Endodermal cell (in vitro differentiated cells): ENCODE measurements around the gene PPP2R2B. TPM values are rescaled to one million over a fixed set of nuclear protein-coding genes. Genes with fewer than 3 reads are reported as not detected.
A peak's percentile ranks its signal among the peaks of the same experiment; 100 is the strongest.
"Not testable (repeated sequence)": the region's sequence is repeated elsewhere in the genome, so short reads cannot be mapped to it uniquely, and the experiment has no call there.

ENCODE experiments used
- DNase-seq: peaks from one replicate; pipeline ENCODE4 v3.0.0-alpha.2; 2017
- H3K27ac ChIP-seq: 2 replicates; pipeline ENCODE4 v1.5.1; 2013; ENCODE audit warnings: mild to moderate bottlenecking, low read depth, low read length, moderate library complexity
- H3K27me3 ChIP-seq: 2 replicates; pipeline ENCODE4 v1.6.1; 2013; ENCODE audit warnings: mild to moderate bottlenecking, low read length, moderate library complexity; ENCODE audit not compliant: insufficient read depth, control insufficient read depth, poor library complexity, severe bottlenecking
- H3K36me3 ChIP-seq: 2 replicates; pipeline ENCODE4 v1.7.0; 2013; ENCODE audit warnings: mild to moderate bottlenecking, low read length, moderate library complexity; ENCODE audit not compliant: control insufficient read depth, insufficient read depth
- H3K4me1 ChIP-seq: one replicate; pipeline ENCODE4 v1.7.0; 2013; ENCODE audit warnings: low read length; ENCODE audit not compliant: control insufficient read depth, insufficient read depth
- H3K4me3 ChIP-seq: 2 replicates; pipeline ENCODE4 v1.5.1; 2013; ENCODE audit warnings: mild to moderate bottlenecking, low read length, moderate library complexity
- H3K9ac ChIP-seq: 2 replicates; pipeline ENCODE4 v1.6.1; 2013; ENCODE audit warnings: mild to moderate bottlenecking, low read length, moderate library complexity; ENCODE audit not compliant: poor library complexity, severe bottlenecking; ENCODE audit errors: extremely low read depth
- H3K9me3 ChIP-seq: 2 replicates; pipeline ENCODE4 v1.6.1; 2013; ENCODE audit warnings: mild to moderate bottlenecking, low read length, moderate library complexity; ENCODE audit not compliant: control insufficient read depth
- H3K27ac Mint-ChIP-seq: 2 replicates; pipeline ENCODE4 v1.8.0; 2020; ENCODE audit warnings: mixed read lengths
- H3K27me3 Mint-ChIP-seq: 2 replicates; pipeline ENCODE4 v1.8.0; 2021; ENCODE audit warnings: mild to moderate bottlenecking, mixed read lengths; ENCODE audit not compliant: insufficient read depth
- H3K36me3 Mint-ChIP-seq: 2 replicates; pipeline ENCODE4 v1.8.0; 2020; ENCODE audit warnings: low read depth, mixed read lengths
- H3K4me1 Mint-ChIP-seq: 2 replicates; pipeline ENCODE4 v1.8.0; 2020; ENCODE audit warnings: mixed read lengths
- H3K4me3 Mint-ChIP-seq: 2 replicates; pipeline ENCODE4 v1.8.0; 2020; ENCODE audit warnings: mild to moderate bottlenecking, moderate library complexity, mixed read lengths
- H3K9me3 Mint-ChIP-seq: 2 replicates; pipeline ENCODE4 v1.8.0; 2020; ENCODE audit warnings: mild to moderate bottlenecking, mixed read lengths
- CTCF ChIP-seq: fragments of 200-600 bp; sonication (generic); conservative IDR thresholded peaks from 2 replicates; pipeline ENCODE4 v1.5.0; 2021; ENCODE audit warnings: antibody characterized with exemption, mild to moderate bottlenecking
- WGBS, 2 experiments: methylation state at CpG; one replicate each; pipeline versions ENCODE4 v1.1.5 to v1.1.7; 2013; ENCODE audit warnings: missing lambda C conversion rate in 2 of 2, mixed read lengths in 1 of 2; ENCODE audit not compliant: insufficient coverage in 1 of 2, insufficient read length in 1 of 2; 5-methylcytosine and 5-hydroxymethylcytosine counted together
- total RNA-seq, 2 donors: library from RNA; stranded (reverse); fragmentation: NEBNext Ultra II Directional in 1 of 2; extraction: Animal tissue kit (Norgen Biotek cat#: 25700) in 1 of 2; gene quantifications; 2 replicates in 1 of 2; 3 replicates in 1 of 2; pipeline ENCODE4 v1.2.1, GENCODE V29; 2021

Gene PPP2R2B
- total RNA-seq, 2 donors from 2014 or later = 3.3 to 8.0 TPM

GRCh38 chr5:146620031-146620668 lies 258.4 kb downstream of the PPP2R2B start:
- peak overlapping the region; percentile 56 for H3K27ac ChIP-seq
- peaks cover 17% of the 10 kb centered on the region for H3K9me3 Mint-ChIP-seq
- no peaks in the 10 kb centered on the region for H3K4me1 ChIP-seq
- no peaks in the 10 kb centered on the region for H3K27me3 Mint-ChIP-seq
- no peak overlapping the region for H3K4me3 ChIP-seq
- no peak overlapping the region for H3K9ac ChIP-seq
- no peak for DNase-seq
- peaks cover 9% of the 10 kb centered on the region for H3K36me3 Mint-ChIP-seq
- H3K9me3 ChIP-seq = peaks cover 14% of the 10 kb centered on the region
- no peak overlapping the region for H3K27ac Mint-ChIP-seq
- H3K4me3 Mint-ChIP-seq = no peak overlapping the region
- peaks cover 8% of the 10 kb centered on the region for H3K4me1 Mint-ChIP-seq
- no peaks in the 10 kb centered on the region for H3K27me3 ChIP-seq
- TF ChIP-seq CTCF = no peak
- 79 to 93% methylated on average over 8 to 10 of the region's 10 CpGs for WGBS, 2 experiments
- H3K36me3 ChIP-seq = no peaks in the 10 kb centered on the region

GRCh38 chr5:146618434-146618833 lies 260.1 kb downstream of the PPP2R2B start:
- peaks cover 14% of the 10 kb centered on the region for H3K9me3 ChIP-seq
- Mint-ChIP-seq H3K27ac (no peak overlapping the region), H3K9me3 (peaks cover 17% of the 10 kb centered on the region), H3K4me3 (no peak overlapping the region), H3K27me3 (no peaks in the 10 kb centered on the region), H3K36me3 (peaks cover 9% of the 10 kb centered on the region), H3K4me1 (peaks cover 8% of the 10 kb centered on the region)
- DNase-seq = no peak
- H3K4me1 ChIP-seq = no peaks in the 10 kb centered on the region
- 88 to 94% methylated on average over 5 to 6 of the region's 6 CpGs for WGBS, 2 experiments
- H3K36me3 ChIP-seq = no peaks in the 10 kb centered on the region
- H3K4me3 ChIP-seq = no peak overlapping the region
- TF ChIP-seq CTCF = no peak
- no peak overlapping the region for H3K9ac ChIP-seq
- no peaks in the 10 kb centered on the region for H3K27me3 ChIP-seq
- no peak overlapping the region for H3K27ac ChIP-seq

GRCh38 chr5:146609731-146610130 lies 268.8 kb downstream of the PPP2R2B start:
- H3K36me3 Mint-ChIP-seq, H3K9ac ChIP-seq, H3K27ac ChIP-seq, H3K4me1 ChIP-seq, H3K9me3 Mint-ChIP-seq, H3K27me3 ChIP-seq, H3K27me3 Mint-ChIP-seq, H3K4me3 ChIP-seq, DNase-seq, H3K9me3 ChIP-seq, H3K27ac Mint-ChIP-seq, H3K4me1 Mint-ChIP-seq, H3K36me3 ChIP-seq: not testable (repeated sequence)
- WGBS, 2 experiments = 18% methylated on average over 5 of the region's 17 CpGs; no CpG with 5 or more reads in 1 of the 2 experiments
- H3K4me3 Mint-ChIP-seq = peak overlapping the region; percentile 36
